ENCODE measurements around the gene NPAS3.

The NPAS3 gene

GRCh38 chr14:33566082-33566481 is 627.4 kb downstream of the NPAS3 start:
- DNase-seq = no peak

- DNase-seq = no peak
These were observed 628.5 kb downstream of the NPAS3 start for GRCh38 chr14:33567023-33567728.

- no peak for DNase-seq
These were observed 629.1 kb downstream of the NPAS3 start for GRCh38 chr14:33567731-33568130.

GRCh38 chr14:33568935-33569579 is 630.4 kb downstream of the NPAS3 start:
- DNase-seq = no peak

GRCh38 chr14:33569821-33570687 is 631.4 kb downstream of the NPAS3 start:
- no peak for DNase-seq

GRCh38 chr14:33570694-33571310 is 632.1 kb downstream of the NPAS3 start:
- no peak for DNase-seq

- no peak for DNase-seq
These were observed 634.7 kb downstream of the NPAS3 start for GRCh38 chr14:33573301-33573880.

- DNase-seq = no peak
These were observed 637.3 kb downstream of the NPAS3 start for GRCh38 chr14:33576014-33576413.

- no peak for DNase-seq
These were observed 640.0 kb downstream of the NPAS3 start for GRCh38 chr14:33578461-33579216.

GRCh38 chr14:33580231-33580749 is 641.6 kb downstream of the NPAS3 start:
- no peak for DNase-seq

- no peak for DNase-seq
These were observed 642.2 kb downstream of the NPAS3 start for GRCh38 chr14:33580841-33581240.

GRCh38 chr14:33584697-33585096 is 646.0 kb downstream of the NPAS3 start:
- DNase-seq = no peak

- no peak for DNase-seq
These were observed 648.1 kb downstream of the NPAS3 start for GRCh38 chr14:33586806-33587205.

GRCh38 chr14:33587791-33588190 is 649.1 kb downstream of the NPAS3 start:
- DNase-seq = no peak

GRCh38 chr14:33588771-33589170 is 650.1 kb downstream of the NPAS3 start:
- DNase-seq = no peak

- DNase-seq = no peak
These were observed 650.7 kb downstream of the NPAS3 start for GRCh38 chr14:33589334-33589733.

- DNase-seq = no peak
These were observed 652.4 kb downstream of the NPAS3 start for GRCh38 chr14:33590891-33591630.

- DNase-seq = no peak
These were observed 653.6 kb downstream of the NPAS3 start for GRCh38 chr14:33592297-33592696.

GRCh38 chr14:33596211-33597080 is 657.8 kb downstream of the NPAS3 start:
- no peak for DNase-seq

GRCh38 chr14:33598582-33598981 is 659.9 kb downstream of the NPAS3 start:
- no peak for DNase-seq
